ENCODE data around the gene CRLF2. TPM values are rescaled to one million over a fixed set of nuclear protein-coding genes. Genes with fewer than 3 reads are reported as not detected.
"Not testable (repeated sequence)": the region's sequence is repeated elsewhere in the genome, so short reads cannot be mapped to it uniquely, and the experiment has no call there.

CRLF2 gene
- 0.42 TPM for total RNA-seq

GRCh38 chrX:1212532-1212931 is at the start of gene CRLF2:
CRLF2 (minus strand) TSS chrX:1212649; CDS start chrX:1212634, 15 bp downstream.
- no peaks in the 10 kb centered on the region for H3K27me3 ChIP-seq (ENCODE audit: insufficient read depth, low read length)
- no peaks in the 10 kb centered on the region for H3K9me3 ChIP-seq (ENCODE audit: low read depth, low read length)
- H3K4me1 ChIP-seq (ENCODE audit: insufficient read depth, low read length) = peaks cover 32% of the 10 kb centered on the region
- no peak within 1 kb of the TSS for H3K4me3 ChIP-seq (ENCODE audit: low read length)

DNA sequence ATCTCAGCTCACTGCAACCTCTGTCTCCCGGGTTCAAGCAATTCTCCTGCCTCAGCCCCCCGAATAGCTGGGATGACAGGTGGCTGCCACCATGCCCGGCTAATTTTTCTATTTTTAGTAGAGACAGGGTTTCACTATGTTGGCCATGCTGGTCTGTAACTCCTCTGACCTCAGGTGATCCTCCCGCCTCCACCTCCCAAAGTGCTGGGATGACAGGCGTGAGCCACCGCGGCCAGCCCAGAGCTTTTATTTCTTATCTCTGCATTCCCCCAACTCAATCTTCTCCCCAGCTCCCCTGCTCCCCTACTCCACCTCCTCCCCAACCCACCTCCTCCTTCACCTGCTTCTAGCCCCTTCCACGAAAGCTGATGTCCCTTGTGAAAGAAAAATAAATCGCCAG is 49.3 kb upstream of the CRLF2 start:
- not testable (repeated sequence) for H3K4me1 ChIP-seq (ENCODE audit: insufficient read depth, low read length); H3K4me3 ChIP-seq (ENCODE audit: low read length); H3K9me3 ChIP-seq (ENCODE audit: low read depth, low read length); H3K27me3 ChIP-seq (ENCODE audit: insufficient read depth, low read length)

DNA sequence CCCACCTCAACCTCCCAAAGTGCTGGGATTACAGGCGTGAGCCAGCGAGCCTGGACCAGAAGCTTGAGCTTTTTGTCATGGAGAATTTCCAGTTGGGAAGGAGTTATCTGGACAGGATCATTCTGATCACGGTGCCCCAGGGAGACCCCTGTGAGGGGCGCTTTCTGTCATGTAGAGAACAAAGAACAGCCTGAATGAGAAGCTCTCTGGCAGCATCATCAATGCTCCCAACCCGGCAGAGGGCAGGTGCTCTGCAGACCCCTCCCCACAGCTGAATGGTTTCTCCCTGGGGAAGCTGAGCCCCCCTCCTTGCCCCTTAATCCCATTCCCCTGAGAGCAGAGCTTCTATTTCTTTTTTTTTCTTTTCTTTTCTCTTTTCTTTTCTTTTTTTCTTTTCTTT is 48.8 kb upstream of the CRLF2 start:
- Histone ChIP-seq H3K4me1 (ENCODE audit: insufficient read depth, low read length) (no peaks in the 10 kb centered on the region), H3K4me3 (ENCODE audit: low read length) (no peak overlapping the region), H3K27me3 (ENCODE audit: insufficient read depth, low read length) (no peaks in the 10 kb centered on the region), H3K9me3 (ENCODE audit: low read depth, low read length) (no peaks in the 10 kb centered on the region)

DNA sequence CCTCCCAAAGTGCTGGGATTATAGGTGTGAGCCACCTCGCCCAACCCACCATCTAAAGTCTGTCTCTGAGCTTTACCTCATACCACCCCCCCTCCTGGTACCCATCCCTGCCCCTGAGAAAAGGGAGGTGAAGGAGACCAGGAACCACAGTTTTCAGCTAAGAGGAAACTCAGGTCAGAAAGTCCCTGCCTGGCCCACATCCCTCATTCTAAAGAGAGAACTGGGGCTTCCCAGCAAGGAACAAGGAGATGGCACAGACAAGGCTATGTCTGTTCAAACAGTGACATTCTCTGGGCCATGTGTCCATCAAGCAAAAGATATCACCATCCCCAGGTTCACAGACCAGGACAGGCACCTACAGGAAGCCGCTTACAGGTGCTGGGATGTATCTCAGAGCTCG is 40.4 kb upstream of the CRLF2 start:
- Histone ChIP-seq H3K4me3 (ENCODE audit: low read length) (no peak overlapping the region), H3K27me3 (ENCODE audit: insufficient read depth, low read length) (no peaks in the 10 kb centered on the region), H3K9me3 (ENCODE audit: low read depth, low read length) (no peaks in the 10 kb centered on the region), H3K4me1 (ENCODE audit: insufficient read depth, low read length) (peaks cover 19% of the 10 kb centered on the region)

GRCh38 chrX:1249101-1249887 is 36.8 kb upstream of the CRLF2 start:
- Histone ChIP-seq H3K4me1 (ENCODE audit: insufficient read depth, low read length) (peaks cover 19% of the 10 kb centered on the region), H3K9me3 (ENCODE audit: low read depth, low read length) (no peaks in the 10 kb centered on the region), H3K4me3 (ENCODE audit: low read length) (peak overlapping the region; percentile 1), H3K27me3 (ENCODE audit: insufficient read depth, low read length) (no peaks in the 10 kb centered on the region)

- H3K4me1 ChIP-seq (ENCODE audit: insufficient read depth, low read length) = peaks cover 23% of the 10 kb centered on the region
- no peaks in the 10 kb centered on the region for H3K27me3 ChIP-seq (ENCODE audit: insufficient read depth, low read length)
- H3K9me3 ChIP-seq (ENCODE audit: low read depth, low read length) = no peaks in the 10 kb centered on the region
- H3K4me3 ChIP-seq (ENCODE audit: low read length) = peak overlapping the region; percentile 1
Measured at GRCh38 chrX:1248331-1249061, 36.0 kb upstream of the CRLF2 start.

GRCh38 chrX:1246816-1247215 is 34.4 kb upstream of the CRLF2 start:
- H3K9me3 ChIP-seq (ENCODE audit: low read depth, low read length) = no peaks in the 10 kb centered on the region
- peaks cover 32% of the 10 kb centered on the region for H3K4me1 ChIP-seq (ENCODE audit: insufficient read depth, low read length)

GRCh38 chrX:1244164-1245076 is 32.0 kb upstream of the CRLF2 start:
- no peaks in the 10 kb centered on the region for H3K27me3 ChIP-seq (ENCODE audit: insufficient read depth, low read length)
- H3K9me3 ChIP-seq (ENCODE audit: low read depth, low read length) = no peaks in the 10 kb centered on the region
- peaks cover 35% of the 10 kb centered on the region for H3K4me1 ChIP-seq (ENCODE audit: insufficient read depth, low read length)
- no peak overlapping the region for H3K4me3 ChIP-seq (ENCODE audit: low read length)

More at GRCh38 chrX:1246816-1247215, 34.4 kb upstream of the CRLF2 start:
- Histone ChIP-seq H3K4me3 (ENCODE audit: low read length) (no peak overlapping the region), H3K27me3 (ENCODE audit: insufficient read depth, low read length) (no peaks in the 10 kb centered on the region)

GRCh38 chrX:1242891-1243402 is 30.5 kb upstream of the CRLF2 start:
- H3K9me3 ChIP-seq (ENCODE audit: low read depth, low read length) = no peaks in the 10 kb centered on the region
- H3K27me3 ChIP-seq (ENCODE audit: insufficient read depth, low read length) = no peaks in the 10 kb centered on the region
- peaks cover 31% of the 10 kb centered on the region for H3K4me1 ChIP-seq (ENCODE audit: insufficient read depth, low read length)
- H3K4me3 ChIP-seq (ENCODE audit: low read length) = no peak overlapping the region

DNA sequence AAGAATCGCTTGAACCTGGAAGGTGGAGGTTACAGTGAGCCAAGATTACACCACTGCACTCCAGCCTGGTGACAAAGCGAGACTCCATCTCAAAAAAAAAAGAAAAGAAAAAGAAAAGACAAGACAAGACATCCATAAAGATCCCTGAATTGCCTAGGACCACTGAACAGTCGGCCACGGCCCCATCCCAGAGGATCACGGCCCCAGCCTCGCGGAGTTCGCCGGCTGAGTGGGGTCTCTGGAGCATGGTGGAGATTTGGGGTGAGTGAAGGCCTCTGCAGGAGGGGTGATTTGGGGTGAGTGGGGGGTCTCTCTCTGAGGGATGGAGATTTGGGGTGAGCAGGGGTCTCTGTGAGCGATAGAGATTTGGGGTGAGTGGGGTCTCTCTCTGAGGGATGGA is 28.1 kb upstream of the CRLF2 start:
- H3K27me3 ChIP-seq (ENCODE audit: insufficient read depth, low read length); H3K4me3 ChIP-seq (ENCODE audit: low read length); H3K9me3 ChIP-seq (ENCODE audit: low read depth, low read length): not testable (repeated sequence)
- H3K4me1 ChIP-seq (ENCODE audit: insufficient read depth, low read length) = peaks cover 31% of the 10 kb centered on the region

DNA sequence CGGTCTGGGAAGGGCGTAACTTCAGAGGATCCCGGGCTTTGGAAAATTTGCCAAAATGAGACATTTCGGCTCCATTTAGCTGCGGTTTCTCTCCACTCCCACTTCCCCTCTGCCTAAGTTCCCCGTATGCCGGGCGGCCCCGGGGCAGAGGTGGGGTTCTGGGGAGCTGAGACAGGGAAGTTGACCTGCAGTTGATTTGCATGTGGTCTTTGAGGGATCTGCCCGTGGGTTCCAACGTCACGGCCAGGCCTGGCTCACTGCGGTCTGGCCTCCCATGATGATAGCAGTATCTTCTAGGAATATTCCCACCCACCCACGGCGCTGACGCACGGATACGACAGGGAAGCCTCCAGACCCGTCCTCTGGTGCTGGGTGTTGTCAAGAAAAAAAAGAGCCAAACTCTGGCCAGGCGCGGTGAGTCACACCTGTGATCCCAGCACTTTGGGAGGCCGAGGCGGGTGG is 27.3 kb upstream of the CRLF2 start:
- H3K4me1 ChIP-seq (ENCODE audit: insufficient read depth, low read length) = peaks cover 31% of the 10 kb centered on the region
- no peaks in the 10 kb centered on the region for H3K9me3 ChIP-seq (ENCODE audit: low read depth, low read length)
- no peak overlapping the region for H3K4me3 ChIP-seq (ENCODE audit: low read length)
- H3K27me3 ChIP-seq (ENCODE audit: insufficient read depth, low read length) = no peaks in the 10 kb centered on the region

GRCh38 chrX:1231850-1232465 is 19.5 kb upstream of the CRLF2 start:
- Histone ChIP-seq H3K27me3 (ENCODE audit: insufficient read depth, low read length) (no peaks in the 10 kb centered on the region), H3K4me3 (ENCODE audit: low read length) (no peak overlapping the region), H3K4me1 (ENCODE audit: insufficient read depth, low read length) (peaks cover 6% of the 10 kb centered on the region)

DNA sequence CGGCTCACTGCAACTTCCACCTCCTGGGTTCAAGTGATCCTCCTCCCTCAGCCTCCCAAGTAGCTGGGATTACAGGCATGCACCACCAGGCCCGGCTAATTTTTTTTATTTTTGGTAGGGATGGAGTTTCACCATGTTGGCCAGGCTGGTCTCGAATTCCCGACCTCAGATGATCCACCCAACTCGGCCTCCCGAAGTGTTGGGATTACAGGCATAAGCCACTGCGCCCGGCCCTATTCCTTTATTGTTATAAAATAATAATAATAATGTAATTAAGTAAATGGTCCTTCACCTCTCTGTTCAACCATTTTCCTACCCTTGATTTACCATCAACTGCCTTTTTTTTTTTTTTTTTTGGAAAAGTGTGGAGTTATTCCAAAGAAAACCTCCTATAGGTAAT is 15.7 kb upstream of the CRLF2 start:
- not testable (repeated sequence) for H3K4me1 ChIP-seq (ENCODE audit: insufficient read depth, low read length); H3K27me3 ChIP-seq (ENCODE audit: insufficient read depth, low read length); H3K4me3 ChIP-seq (ENCODE audit: low read length); H3K9me3 ChIP-seq (ENCODE audit: low read depth, low read length)

More at GRCh38 chrX:1231850-1232465, 19.5 kb upstream of the CRLF2 start:
- no peaks in the 10 kb centered on the region for H3K9me3 ChIP-seq (ENCODE audit: low read depth, low read length)

DNA sequence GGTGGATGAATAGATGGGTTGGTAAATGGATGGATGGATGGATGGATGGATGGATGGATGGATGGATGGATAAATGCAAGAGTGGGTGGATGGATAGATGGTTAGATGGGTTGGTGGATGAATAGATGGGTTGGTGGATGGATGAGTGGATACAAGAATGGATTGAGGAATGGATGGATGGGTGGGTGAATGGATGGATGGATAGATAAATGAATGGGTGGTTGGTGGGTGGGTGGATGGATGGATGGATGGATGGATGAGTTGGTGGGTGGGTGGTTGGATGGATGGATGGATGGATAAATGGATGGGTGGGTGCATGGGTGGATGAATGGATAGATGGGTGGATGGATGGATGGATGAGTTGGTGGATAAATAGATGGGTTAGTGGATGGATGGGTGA is 13.8 kb upstream of the CRLF2 start:
- Histone ChIP-seq H3K9me3 (ENCODE audit: low read depth, low read length) (no peaks in the 10 kb centered on the region), H3K27me3 (ENCODE audit: insufficient read depth, low read length) (no peaks in the 10 kb centered on the region), H3K4me1 (ENCODE audit: insufficient read depth, low read length) (peaks cover 12% of the 10 kb centered on the region), H3K4me3 (ENCODE audit: low read length) (no peak overlapping the region)

Data from mononuclear cell (primary cell).